Loucy (cell line): ENCODE data around the gene SAMD4A.

Experiments used
- EZH2phosphoT487 ChIP-seq: fragments of 200-600 bp; IDR thresholded peaks from 2 replicates; pipeline ENCODE4 v1.6.1; 2018; ENCODE audit warnings: antibody characterized with exemption, mild to moderate bottlenecking, moderate library complexity, borderline replicate concordance
- TF ChIP-seq, protein P1 (sequence below): fragments of 200-600 bp; sonication (generic); conservative IDR thresholded peaks from 2 replicates; pipeline ENCODE4 v1.5.1; 2014; ENCODE audit warnings: mild to moderate bottlenecking, antibody characterized with exemption, low read length

DNA sequence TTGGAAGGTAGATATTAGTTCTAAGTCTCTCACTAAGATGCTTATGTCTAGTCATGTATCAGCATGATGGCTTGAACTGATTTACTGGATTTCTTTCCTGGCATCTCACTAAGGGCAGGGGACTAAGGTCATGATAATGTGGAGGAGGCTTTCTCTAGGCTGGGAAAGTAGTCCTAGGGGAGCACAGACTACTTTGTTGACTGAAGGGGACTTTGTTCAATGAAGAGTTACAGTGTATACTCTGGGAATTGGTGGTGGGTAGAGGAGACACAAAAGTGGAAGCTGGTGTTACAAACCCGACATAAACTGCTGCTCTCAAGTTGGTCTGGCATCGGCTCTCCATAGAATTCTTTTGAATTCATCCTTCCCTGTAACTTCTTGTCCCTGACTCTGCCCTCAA lies 75.2 kb downstream of the SAMD4A start:
- TF ChIP-seq, protein P1, sequence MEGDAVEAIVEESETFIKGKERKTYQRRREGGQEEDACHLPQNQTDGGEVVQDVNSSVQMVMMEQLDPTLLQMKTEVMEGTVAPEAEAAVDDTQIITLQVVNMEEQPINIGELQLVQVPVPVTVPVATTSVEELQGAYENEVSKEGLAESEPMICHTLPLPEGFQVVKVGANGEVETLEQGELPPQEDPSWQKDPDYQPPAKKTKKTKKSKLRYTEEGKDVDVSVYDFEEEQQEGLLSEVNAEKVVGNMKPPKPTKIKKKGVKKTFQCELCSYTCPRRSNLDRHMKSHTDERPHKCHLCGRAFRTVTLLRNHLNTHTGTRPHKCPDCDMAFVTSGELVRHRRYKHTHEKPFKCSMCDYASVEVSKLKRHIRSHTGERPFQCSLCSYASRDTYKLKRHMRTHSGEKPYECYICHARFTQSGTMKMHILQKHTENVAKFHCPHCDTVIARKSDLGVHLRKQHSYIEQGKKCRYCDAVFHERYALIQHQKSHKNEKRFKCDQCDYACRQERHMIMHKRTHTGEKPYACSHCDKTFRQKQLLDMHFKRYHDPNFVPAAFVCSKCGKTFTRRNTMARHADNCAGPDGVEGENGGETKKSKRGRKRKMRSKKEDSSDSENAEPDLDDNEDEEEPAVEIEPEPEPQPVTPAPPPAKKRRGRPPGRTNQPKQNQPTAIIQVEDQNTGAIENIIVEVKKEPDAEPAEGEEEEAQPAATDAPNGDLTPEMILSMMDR = no peak
- TF ChIP-seq EZH2phosphoT487 = no peak
